Measurements from ENCODE around the gene GTF2E1. TPM values are rescaled to one million over a fixed set of nuclear protein-coding genes. Genes with fewer than 3 reads are reported as not detected.
"Not testable (repeated sequence)": the region's sequence is repeated elsewhere in the genome, so short reads cannot be mapped to it uniquely, and the experiment has no call there.

GTF2E1 gene
- total RNA-seq, 1 experiment from 2014 or later: 32.3 TPM

DNA sequence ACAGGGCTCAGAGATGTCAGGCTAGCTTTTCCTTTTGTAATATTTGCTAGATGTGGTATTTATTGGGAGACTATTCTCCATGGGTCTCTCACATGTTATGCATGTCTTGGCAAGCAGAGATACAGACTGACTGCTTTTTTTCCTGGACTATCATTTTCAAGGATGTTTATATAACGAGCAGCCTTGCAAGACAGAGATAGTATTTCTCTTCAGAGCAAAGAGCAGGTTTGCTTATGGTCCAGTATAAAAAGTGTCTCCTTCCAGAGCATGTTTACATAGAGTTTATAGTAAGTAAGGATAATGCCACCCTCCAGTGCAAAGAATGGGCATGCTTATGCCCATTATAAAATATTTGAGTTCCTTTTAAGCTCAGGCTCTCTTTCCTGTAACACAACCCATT lies 24.6 kb downstream of the GTF2E1 start:
- Histone ChIP-seq H3K4me3 (no peak overlapping the region), H3K27ac (no peak overlapping the region), H3K27me3 (no peaks in the 10 kb centered on the region), H3K36me3 (peaks cover 4% of the 10 kb centered on the region; the same call in 1 of the 2 replicates), H3K9me3 (replicated peaks) (no peaks in the 10 kb centered on the region), H3K4me1 (no peaks in the 10 kb centered on the region)
- no peak for DNase-seq

DNA sequence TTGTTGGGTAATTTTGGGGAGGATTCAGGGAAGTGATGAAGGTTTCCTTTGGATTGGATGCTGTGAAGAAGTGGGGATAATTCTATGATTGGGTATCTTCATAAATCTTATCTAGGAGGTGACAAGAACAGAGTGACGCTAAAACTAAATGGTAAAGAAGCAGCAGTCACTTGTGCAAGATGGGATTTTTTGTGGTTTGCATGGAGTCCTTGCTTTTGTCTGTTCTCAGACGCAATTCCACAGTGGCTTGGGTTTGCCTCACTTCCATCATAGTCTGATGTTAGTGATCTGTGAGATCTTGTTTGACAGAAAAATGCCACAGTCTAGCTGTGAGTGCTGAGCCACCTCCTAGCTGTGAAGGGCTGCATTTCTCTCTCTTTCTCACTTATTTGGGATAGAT lies 26.9 kb downstream of the GTF2E1 start:
- Histone ChIP-seq H3K9me3 (replicated peaks) (no peaks in the 10 kb centered on the region), H3K27ac (no peak overlapping the region), H3K27me3 (no peaks in the 10 kb centered on the region), H3K4me3 (no peak overlapping the region), H3K4me1 (no peaks in the 10 kb centered on the region), H3K36me3 (peaks cover 12% of the 10 kb centered on the region; the same call in 1 of the 2 replicates)
- DNase-seq: no peak

DNA sequence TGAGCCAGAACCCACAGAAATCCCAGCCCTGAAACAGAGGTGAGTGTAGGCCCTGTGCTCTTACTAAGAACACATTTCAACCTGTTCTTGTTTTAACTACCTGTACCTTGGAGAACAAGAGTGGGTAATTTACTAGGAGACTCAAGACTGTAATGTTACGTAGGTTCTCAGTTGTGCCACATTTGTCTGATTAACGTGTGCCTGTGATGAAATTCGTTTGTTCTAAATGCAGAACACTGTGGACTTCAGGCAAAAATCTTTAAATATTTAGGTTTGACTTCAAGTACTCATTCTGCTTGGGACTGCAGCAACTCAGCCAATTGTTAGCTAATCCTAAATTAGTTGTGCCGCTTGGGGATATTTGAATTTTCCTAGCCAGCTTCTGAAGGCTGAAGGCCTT lies 28.3 kb downstream of the GTF2E1 start:
- DNase-seq: no peak
- H3K4me1 ChIP-seq: no peaks in the 10 kb centered on the region

DNA sequence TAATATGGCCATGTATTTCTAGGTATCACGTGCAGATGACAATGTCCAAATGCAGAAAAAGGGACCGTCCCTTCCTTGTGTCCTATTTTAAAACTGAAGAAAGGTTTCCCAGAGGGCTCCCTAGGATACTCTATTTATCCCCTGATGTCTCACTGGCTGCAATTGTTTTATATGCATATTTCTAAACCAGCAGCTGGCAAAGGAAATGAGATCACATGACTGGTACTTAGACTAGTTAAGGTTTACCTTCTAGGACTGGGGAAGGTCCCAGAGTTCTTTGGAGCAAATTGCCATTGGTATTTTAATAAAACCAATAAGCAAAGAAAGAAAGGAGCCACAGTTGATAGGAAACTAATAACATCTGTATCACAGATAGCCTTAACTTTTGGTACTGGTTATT lies 29.5 kb downstream of the GTF2E1 start:
- Histone ChIP-seq H3K4me3 (no peak overlapping the region), H3K4me1 (no peaks in the 10 kb centered on the region), H3K36me3 (peaks cover 15% of the 10 kb centered on the region; the same call in 1 of the 2 replicates), H3K27ac (no peak overlapping the region), H3K9me3 (replicated peaks) (no peaks in the 10 kb centered on the region), H3K27me3 (no peaks in the 10 kb centered on the region)
- no peak for DNase-seq

More for the DNA sequence above, 28.3 kb downstream of the GTF2E1 start:
- no peaks in the 10 kb centered on the region for H3K27me3 ChIP-seq
- no peak overlapping the region for H3K27ac ChIP-seq
- no peak overlapping the region for H3K4me3 ChIP-seq
- peaks cover 12% of the 10 kb centered on the region; the same call in 1 of the 2 replicates for H3K36me3 ChIP-seq
- no peaks in the 10 kb centered on the region for H3K9me3 ChIP-seq (replicated peaks)

DNA sequence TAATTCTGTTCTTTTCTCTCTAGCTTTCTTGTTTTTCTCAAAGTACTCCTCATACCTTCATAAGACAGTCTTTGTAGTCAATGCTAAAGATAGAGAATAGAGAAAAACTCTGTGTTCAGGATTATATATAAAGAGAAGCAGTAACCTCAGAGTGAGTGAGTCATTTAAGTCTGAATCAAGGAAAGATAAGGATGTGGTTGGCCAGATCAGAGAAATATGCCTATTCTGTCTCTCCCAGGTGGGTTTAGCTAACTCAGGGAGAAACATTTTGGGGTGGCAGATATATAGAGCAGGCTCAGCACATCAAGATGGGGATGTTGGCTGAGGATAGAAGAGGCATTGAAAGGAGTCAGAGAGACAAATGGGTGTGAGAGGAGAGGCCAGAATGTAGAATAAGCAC lies 31.4 kb downstream of the GTF2E1 start:
- Histone ChIP-seq H3K9me3 (replicated peaks) (no peaks in the 10 kb centered on the region), H3K4me3 (no peak overlapping the region)

DNA sequence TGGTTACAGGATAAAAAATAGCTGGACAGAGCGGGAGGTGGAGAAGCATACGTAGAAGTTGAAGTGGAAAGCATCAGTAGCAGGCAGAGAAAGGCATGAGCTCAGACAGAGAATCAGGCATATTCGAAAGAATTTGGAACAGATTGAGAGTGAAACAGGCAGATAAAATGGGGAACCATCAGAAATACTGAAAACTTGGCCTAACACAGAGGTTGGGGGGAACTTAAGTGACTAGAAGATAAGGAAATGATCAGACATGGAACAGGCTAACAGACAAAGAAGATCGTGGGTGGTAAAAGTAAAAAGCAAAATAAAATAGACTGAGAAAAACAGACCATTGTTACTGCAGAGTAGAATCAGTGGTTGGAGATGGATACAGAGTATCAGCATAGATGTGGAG lies 32.9 kb downstream of the GTF2E1 start:
- Histone ChIP-seq H3K4me1 (no peaks in the 10 kb centered on the region), H3K36me3 (peaks cover 15% of the 10 kb centered on the region; the same call in 1 of the 2 replicates), H3K9me3 (replicated peaks) (no peaks in the 10 kb centered on the region), H3K4me3 (no peak overlapping the region), H3K27me3 (no peaks in the 10 kb centered on the region), H3K27ac (no peak overlapping the region)
- no peak for DNase-seq

More for the DNA sequence above, 31.4 kb downstream of the GTF2E1 start:
- no peaks in the 10 kb centered on the region for H3K27me3 ChIP-seq
- no peak overlapping the region for H3K27ac ChIP-seq
- peaks cover 15% of the 10 kb centered on the region; the same call in 1 of the 2 replicates for H3K36me3 ChIP-seq
- no peak for DNase-seq
- no peaks in the 10 kb centered on the region for H3K4me1 ChIP-seq

DNA sequence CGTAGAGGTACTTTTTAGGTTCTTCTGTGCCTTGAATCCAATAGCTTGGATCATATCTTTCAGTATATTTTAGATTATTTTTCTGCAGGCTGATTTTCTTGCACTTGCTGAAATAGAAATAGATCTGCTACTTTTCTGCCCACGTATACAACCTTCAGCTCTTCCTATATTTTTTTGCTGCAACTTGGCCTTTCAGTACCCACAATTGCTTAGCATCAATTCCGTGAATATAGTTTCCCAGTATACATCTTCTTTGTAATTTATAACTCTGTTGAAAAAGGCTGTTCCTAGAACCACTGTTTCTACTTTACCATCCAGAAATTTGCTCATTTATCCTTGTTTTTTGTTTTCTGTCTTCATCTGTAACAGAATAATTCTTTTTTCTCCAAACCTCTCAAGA lies 36.2 kb downstream of the GTF2E1 start:
- Histone ChIP-seq H3K9me3 (replicated peaks) (no peaks in the 10 kb centered on the region), H3K4me1 (no peaks in the 10 kb centered on the region), H3K27me3 (no peaks in the 10 kb centered on the region), H3K36me3 (peaks cover 7% of the 10 kb centered on the region), H3K27ac (no peak overlapping the region), H3K4me3 (no peak overlapping the region)
- DNase-seq: no peak

DNA sequence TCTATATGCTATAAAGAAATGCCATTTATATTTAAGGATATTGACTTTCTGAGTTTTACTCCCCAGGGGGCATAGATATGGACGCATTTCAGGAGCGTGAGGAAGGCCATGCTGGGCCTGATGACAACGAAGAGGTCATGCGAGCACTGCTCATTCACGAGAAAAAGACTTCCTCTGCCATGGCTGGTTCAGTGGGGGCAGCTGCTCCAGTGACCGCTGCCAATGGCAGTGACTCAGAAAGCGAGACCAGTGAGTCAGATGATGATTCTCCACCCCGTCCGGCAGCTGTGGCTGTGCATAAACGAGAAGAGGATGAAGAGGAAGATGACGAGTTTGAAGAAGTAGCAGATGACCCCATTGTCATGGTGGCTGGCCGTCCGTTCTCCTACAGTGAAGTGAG lies 38.4 kb downstream of the GTF2E1 start:
- Histone ChIP-seq H3K4me3 (no peak overlapping the region), H3K4me1 (no peaks in the 10 kb centered on the region), H3K36me3 (peaks cover 7% of the 10 kb centered on the region), H3K9me3 (replicated peaks) (no peaks in the 10 kb centered on the region), H3K27ac (no peak overlapping the region), H3K27me3 (no peaks in the 10 kb centered on the region)
- DNase-seq: peak; percentile 10 to 13

DNA sequence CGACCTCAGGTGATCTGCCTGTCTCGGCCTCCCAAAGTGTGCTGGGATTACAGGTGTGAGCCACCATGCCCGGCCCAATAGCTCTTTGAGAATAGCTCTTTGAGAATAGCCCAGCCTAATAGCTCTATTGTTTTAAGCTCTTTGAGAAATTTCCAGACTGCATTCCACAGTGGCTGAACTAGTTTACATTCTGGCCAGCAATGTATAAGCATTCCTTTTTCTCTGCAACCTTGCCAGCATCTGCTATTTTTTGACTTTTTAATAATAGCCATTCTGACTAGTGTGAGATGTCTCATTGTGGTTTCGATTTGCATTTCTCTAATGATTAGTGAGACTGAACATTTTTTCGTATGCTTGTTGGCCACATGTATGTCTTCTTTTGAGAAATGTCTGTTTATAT lies 43.3 kb downstream of the GTF2E1 start:
- DNase-seq; H3K36me3 ChIP-seq; H3K27me3 ChIP-seq; H3K9me3 ChIP-seq (replicated peaks); H3K27ac ChIP-seq; H3K4me1 ChIP-seq; H3K4me3 ChIP-seq: not testable (repeated sequence)

DNA sequence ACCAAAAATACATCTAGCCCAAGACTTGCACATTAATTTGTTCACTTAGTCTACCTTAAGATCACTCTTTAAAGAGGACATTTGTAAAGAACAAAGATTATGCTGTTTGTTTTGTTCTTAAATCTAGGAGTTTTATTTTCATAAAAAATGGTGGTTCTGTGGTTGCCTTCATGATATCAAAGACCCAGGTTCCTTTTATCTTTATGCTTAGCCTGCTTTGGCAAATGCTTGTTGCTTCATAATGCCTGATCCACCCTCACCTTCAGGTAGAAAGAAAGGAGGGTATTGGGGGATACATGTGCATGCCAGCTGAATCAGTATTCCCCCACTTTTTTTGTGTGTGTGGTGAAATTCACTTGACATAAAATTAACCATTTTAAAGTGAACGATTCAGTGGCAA lies 48.5 kb downstream of the GTF2E1 start:
- H3K9me3 ChIP-seq (replicated peaks): no peaks in the 10 kb centered on the region
- no peak overlapping the region for H3K4me3 ChIP-seq
- no peak overlapping the region for H3K27ac ChIP-seq
- no peaks in the 10 kb centered on the region for H3K36me3 ChIP-seq
- H3K4me1 ChIP-seq: no peaks in the 10 kb centered on the region
- no peak for DNase-seq
- no peaks in the 10 kb centered on the region for H3K27me3 ChIP-seq

DNA sequence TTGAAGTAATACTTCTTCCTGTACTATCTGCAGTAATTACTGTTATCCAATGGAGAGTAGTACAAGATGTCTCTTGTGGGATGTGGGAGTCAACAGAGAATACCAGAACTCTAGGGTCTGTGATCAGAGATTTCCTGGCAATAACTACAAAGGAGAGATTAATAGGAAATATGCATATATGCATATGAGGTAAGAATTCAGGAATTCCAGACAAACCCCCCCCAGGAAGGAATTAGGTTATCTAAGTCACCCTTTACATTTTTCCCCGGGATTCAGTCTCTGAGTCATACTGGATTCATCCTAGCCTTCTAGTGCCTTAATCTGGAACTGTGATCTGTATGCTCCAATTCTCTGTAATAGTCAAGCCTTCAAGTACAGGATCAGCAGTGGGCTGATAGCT lies 49.4 kb downstream of the GTF2E1 start:
- DNase-seq: peak in 1 of 2 experiments; percentile 10
- no peak overlapping the region for H3K4me3 ChIP-seq
- no peak overlapping the region for H3K27ac ChIP-seq
- H3K4me1 ChIP-seq: no peaks in the 10 kb centered on the region
- no peaks in the 10 kb centered on the region for H3K36me3 ChIP-seq
- H3K27me3 ChIP-seq: no peaks in the 10 kb centered on the region
- no peaks in the 10 kb centered on the region for H3K9me3 ChIP-seq (replicated peaks)

DNA sequence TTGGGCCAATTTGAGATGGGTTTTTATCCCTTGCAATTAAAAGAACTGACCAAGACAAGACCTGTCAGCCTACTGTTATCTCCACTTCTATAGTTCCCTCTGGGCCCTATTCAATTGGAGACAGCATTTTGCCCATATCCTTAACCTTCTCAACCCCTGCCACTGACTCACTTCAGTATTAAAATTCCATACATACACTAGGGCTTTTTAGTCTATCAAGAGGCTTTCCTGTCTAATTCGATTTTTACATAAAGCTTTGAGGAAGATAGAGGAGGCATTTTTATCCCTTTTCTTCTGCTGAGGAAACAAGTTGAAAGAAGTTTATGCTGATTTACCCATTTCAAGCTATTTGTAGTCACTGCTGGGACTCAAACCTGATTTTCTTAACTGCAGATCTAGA lies 51.1 kb downstream of the GTF2E1 start:
- H3K27ac ChIP-seq: no peak overlapping the region
- no peak for DNase-seq

DNA sequence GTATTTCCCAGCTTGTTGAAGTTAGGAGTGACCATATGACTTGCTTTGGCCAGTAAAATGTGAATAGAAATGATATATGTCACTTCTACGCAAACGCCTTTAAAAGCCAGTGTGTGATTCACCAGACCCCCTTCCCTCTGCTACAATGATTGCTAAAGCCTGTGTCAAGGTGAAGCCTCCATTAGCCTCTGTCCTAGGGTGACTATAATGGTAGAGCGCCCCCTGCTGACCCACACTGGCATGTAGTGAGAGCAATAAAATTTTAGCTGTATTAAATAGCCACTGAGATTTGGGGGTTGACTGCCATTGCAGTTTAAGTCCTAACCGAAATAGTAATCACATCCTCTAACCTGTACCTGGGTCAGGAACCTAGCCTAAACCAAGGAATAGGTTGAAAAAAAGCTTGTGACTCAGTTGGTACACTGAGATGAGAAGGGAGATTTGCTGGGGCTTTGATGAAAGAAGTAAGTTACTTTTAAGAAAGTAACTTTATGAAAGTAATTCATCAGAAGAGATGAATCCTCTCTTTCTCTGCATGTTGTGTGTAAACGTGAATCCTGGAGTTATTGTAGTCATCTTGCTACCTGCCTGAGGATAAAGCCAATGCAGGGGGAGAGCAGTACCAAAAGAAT lies 52.6 kb downstream of the GTF2E1 start:
- H3K27me3 ChIP-seq: no peaks in the 10 kb centered on the region
- H3K9me3 ChIP-seq (replicated peaks): no peaks in the 10 kb centered on the region
- H3K4me3 ChIP-seq: no peak overlapping the region
- no peaks in the 10 kb centered on the region for H3K36me3 ChIP-seq
- no peak overlapping the region for H3K27ac ChIP-seq
- peak; percentile 76 to 89 for DNase-seq
- H3K4me1 ChIP-seq: no peaks in the 10 kb centered on the region

More for the DNA sequence above, 51.1 kb downstream of the GTF2E1 start:
- no peaks in the 10 kb centered on the region for H3K9me3 ChIP-seq (replicated peaks)
- H3K4me3 ChIP-seq: no peak overlapping the region
- no peaks in the 10 kb centered on the region for H3K27me3 ChIP-seq
- no peaks in the 10 kb centered on the region for H3K36me3 ChIP-seq
- H3K4me1 ChIP-seq: no peaks in the 10 kb centered on the region

DNA sequence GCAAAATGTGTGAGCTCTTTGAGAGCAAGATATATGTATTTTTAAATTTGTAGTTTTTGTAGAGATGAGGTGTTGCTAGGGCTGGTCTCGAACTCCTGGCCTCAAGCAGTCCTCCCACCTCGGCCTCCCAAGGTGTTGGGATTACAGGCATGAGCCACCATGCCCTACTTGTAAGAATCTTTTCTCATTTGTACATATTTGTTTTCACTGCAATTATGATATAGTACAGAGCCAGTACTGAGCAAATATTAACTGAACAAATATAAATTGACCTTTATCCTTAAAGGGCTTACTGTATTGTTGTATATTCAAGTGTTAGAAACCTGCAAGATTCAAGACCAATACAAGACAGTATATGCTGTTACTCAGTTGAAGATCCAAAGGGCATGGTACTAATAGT lies 53.4 kb downstream of the GTF2E1 start:
- Histone ChIP-seq H3K9me3 (replicated peaks) (no peaks in the 10 kb centered on the region), H3K4me1 (no peaks in the 10 kb centered on the region), H3K27me3 (no peaks in the 10 kb centered on the region), H3K36me3 (no peaks in the 10 kb centered on the region), H3K27ac (no peak overlapping the region), H3K4me3 (no peak overlapping the region)
- DNase-seq: no peak

DNA sequence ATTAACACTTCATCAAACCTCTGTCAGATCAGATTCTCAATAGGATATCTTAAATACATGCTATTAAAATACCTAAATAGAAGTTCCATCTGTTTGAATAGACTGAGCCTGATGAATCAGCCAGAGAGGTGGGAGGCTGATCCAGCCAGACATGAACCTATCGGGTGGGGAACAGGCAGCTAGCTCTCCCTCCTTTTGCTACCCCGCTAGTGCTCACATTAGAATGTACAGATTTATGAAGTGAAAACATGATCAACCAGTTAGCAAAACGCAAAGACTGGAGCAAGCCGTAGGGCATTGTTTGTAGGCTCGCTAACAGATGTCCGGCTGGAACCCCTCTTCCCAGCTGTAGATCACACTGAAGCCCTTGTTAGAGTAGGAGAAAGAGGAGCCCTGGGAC lies 54.4 kb downstream of the GTF2E1 start:
- Histone ChIP-seq H3K36me3 (no peaks in the 10 kb centered on the region), H3K27me3 (no peaks in the 10 kb centered on the region)

DNA sequence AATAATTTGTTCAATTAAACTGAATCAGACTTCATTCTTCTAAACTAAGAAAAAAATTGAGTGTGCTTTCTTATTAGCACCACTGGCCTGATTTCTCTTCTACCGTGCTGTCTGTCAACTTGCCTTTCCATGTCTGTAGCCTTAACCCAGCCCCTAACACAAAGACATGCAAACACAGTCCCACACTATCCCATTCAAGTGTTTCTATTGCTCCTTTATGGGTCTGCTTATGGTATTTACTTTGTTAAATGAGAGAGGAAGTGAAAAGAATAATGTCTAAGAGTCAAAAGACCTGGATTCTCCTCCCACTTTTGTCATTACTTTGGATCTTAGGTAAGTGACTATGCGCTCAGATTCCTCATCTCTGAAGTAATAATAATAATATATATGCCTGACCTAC lies 55.3 kb downstream of the GTF2E1 start:
- no peak overlapping the region for H3K4me3 ChIP-seq

More for the DNA sequence above, 54.4 kb downstream of the GTF2E1 start:
- no peak overlapping the region for H3K27ac ChIP-seq
- H3K4me1 ChIP-seq: no peaks in the 10 kb centered on the region
- H3K9me3 ChIP-seq (replicated peaks): no peaks in the 10 kb centered on the region
- DNase-seq: no peak
- H3K4me3 ChIP-seq: no peak overlapping the region

More for the DNA sequence above, 55.3 kb downstream of the GTF2E1 start:
- no peak for DNase-seq
- no peak overlapping the region for H3K27ac ChIP-seq
- H3K27me3 ChIP-seq: no peaks in the 10 kb centered on the region
- H3K36me3 ChIP-seq: no peaks in the 10 kb centered on the region
- H3K4me1 ChIP-seq: no peaks in the 10 kb centered on the region
- H3K9me3 ChIP-seq (replicated peaks): no peaks in the 10 kb centered on the region

All from SJCRH30 (cell line).